Measurements from ENCODE around the gene DNASE1L3.
A peak's percentile ranks its signal among the peaks of the same experiment; 100 is the strongest.
"Not testable (repeated sequence)": the region's sequence is repeated elsewhere in the genome, so short reads cannot be mapped to it uniquely, and the experiment has no call there.

DNASE1L3 gene, protein sequence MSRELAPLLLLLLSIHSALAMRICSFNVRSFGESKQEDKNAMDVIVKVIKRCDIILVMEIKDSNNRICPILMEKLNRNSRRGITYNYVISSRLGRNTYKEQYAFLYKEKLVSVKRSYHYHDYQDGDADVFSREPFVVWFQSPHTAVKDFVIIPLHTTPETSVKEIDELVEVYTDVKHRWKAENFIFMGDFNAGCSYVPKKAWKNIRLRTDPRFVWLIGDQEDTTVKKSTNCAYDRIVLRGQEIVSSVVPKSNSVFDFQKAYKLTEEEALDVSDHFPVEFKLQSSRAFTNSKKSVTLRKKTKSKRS

DNA sequence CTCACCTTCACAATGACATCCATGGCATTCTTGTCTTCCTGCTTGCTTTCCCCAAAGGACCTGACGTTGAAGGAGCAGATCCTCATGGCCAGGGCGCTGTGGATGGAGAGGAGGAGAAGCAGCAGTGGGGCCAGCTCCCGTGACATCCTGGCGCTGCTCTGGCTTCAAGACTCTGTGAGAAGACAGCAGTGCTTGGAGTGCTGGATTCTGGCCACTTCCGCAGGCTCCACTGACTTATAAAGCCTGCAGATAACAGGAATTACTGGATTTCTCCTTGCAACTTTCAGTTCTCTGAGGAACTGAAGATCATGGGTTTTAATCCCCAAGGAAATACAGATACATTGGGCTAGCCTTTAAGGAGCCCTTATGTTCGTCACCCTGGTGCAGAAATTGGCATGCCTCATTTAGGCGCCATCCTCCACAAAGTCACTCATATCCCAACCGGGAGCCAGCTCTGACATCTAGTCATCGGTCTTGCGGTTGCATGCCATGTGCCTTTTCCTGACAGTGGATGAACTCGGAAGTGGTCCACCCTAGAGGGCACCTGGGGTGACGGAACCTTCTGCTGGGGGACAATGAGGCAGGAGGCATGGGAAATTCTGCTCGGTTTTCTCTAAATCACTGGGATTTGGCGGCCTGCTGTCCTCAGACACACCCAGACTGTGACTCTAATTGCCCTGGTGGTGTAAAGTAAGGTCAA is at the start of gene DNASE1L3:
Gene DNASE1L3 (minus strand): TSS at position 212 of the 700 bp plus-strand sequence. CDS start 66 bp downstream, at position 146.
- no peak for DNase-seq

DNA sequence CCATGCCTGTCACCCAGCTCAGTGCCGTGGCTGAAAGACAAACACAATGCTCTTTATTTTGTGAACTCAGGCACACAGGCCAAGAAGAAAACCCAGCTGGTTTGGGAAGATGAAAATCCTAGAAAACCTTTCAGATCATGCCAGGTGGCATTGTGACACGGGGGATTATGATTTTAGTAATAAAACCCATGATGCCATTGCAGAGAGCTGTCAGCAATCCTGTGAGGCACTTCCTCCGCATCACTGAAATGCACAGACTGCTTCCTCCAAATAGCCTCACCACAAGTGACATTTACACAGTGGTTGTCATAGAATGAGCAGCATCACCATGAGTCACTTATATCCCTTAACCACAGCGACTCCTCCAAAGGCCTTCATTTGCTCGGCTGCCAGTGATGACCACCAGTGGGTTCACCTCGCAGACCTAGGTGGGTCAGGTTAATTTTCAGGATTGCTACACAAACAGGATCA is 49.5 kb upstream of the DNASE1L3 start:
- DNase-seq, result peak; percentile 33

DNA sequence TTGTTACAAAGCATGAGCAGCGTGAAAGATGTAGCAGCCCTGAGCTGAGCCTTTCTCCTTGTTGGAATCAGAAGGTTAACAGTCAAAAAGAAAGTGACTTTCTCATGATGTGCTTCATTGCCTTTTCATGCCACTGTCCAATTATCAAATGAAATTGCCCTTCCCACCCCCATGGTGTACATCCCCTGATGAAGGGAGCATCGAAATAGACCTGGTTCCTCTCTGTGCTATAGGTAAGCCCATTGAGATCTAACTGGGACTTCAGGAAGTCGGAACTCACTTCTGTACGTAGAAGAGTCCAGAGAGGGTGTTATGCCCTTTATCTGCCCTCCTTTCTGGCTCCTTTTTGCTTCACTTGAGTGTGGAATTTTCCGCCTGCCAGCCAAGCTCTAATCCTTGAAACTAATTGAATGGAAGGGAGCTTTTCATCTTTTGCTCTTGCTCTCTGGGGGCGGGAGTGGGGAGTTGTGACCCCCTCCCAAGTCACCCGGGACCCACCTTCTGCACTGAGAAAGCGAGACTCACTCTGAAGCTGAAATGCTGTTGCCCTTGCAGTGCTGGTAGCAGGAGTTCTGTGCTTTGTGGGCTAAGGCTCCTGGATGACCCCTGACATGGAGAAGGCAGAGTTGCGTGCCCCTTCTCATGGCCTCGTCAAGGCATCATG is 47.8 kb upstream of the DNASE1L3 start:
- DNase-seq, result no peak

DNA sequence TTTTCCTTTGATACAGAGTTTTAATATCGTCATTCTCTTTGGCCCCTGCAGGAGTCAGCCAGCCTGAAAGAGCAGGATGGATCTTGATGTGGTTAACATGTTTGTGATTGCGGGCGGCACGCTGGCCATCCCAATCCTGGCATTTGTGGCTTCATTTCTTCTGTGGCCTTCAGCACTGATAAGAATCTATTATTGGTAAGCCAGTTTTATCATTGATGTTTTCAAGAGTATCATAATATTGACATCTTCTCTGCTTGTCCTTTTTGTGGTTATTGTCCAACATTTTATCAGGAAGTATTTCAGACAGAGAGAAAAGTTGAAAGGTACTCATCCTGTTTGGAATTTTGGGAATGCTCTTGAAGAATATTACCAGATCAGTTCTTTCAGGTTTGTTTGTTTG is 45.7 kb upstream of the DNASE1L3 start:
- DNase-seq, result no peak

DNA sequence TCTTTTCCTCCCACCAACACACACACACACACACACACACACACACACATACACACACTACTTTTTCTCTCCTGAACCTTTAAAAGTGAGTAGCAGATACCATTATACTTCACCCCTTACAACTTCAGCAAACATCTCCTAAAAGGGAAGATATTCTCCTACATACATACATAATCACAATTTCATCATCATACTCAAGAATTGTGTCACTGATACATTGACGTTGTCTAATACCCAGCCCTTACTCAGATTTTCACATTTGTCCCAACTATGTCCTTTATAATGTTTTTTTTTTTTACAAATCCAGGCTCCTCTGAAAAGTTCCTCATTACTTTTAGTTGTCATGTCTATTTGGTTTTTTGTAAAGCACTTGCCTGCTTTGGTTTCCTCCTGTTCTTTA is 45.3 kb upstream of the DNASE1L3 start:
- no peak for DNase-seq

DNA sequence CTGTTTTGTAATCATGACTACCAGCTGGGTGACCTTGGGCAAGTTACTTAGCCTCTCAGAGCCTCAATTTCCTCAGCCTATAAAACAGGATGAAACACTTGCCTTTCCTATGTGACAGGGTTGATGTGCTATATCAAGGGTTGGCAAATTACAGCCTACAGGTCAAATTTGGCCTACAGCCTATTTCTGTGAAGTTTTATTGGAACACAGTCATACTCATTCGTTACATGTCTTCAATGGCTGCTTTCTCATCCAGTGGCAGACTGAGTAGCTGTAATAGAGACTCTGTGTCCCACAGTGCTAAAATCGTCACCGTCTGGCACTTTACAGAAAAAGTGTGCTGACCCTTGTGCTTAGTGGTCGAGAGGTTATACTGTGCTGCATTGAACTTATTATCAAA is 43.4 kb upstream of the DNASE1L3 start:
- no peak for DNase-seq

DNA sequence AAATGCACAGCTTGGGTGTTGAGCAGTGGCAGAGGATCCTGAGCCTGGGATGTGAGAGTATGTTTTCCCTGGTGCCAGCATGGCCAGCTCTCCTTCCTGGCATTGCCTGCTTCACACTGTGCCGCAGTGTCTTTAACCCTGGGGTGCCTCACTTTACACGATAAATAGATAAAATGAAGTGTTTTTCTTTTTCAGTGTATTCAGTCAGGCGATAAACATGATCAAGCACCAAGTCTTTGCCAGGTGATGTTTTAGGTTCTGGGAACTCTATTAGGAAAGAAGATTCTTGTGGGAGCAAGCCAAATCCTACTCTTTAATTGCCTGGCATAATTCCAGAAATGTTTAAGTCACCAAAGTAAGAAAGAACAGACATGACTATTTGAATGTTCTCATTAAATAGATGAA is 40.9 kb upstream of the DNASE1L3 start:
- no peak for DNase-seq

DNA sequence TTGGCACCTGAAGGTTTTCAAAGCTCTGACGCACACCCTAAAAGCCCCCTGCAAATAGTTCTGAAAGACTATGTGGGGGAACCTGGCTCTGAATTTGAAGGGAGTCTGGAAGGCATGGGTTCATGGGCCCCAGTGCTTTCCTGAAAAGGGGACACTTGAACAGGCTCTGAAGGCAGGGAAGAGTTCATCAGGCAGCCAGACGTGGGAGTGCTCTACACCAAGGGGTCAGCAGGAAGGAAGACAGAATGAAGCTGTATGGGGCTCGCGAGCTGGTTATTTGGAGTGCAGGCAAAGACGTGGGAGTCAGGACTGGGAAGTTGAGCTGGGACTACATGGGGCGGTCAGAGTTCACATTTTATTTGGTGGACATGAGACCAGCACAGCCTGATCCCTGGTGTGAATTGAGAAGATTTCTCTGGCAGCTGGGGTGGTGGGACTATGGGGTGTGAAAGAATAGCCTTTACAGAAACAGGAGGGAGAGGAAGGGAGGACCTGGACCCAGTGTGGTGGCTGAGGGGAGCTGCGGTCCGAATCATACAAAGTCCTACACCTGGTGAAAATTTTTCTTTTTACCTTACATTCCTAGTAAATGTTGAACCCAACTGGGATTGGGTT is 39.4 kb upstream of the DNASE1L3 start:
- DNase-seq, result no peak

DNA sequence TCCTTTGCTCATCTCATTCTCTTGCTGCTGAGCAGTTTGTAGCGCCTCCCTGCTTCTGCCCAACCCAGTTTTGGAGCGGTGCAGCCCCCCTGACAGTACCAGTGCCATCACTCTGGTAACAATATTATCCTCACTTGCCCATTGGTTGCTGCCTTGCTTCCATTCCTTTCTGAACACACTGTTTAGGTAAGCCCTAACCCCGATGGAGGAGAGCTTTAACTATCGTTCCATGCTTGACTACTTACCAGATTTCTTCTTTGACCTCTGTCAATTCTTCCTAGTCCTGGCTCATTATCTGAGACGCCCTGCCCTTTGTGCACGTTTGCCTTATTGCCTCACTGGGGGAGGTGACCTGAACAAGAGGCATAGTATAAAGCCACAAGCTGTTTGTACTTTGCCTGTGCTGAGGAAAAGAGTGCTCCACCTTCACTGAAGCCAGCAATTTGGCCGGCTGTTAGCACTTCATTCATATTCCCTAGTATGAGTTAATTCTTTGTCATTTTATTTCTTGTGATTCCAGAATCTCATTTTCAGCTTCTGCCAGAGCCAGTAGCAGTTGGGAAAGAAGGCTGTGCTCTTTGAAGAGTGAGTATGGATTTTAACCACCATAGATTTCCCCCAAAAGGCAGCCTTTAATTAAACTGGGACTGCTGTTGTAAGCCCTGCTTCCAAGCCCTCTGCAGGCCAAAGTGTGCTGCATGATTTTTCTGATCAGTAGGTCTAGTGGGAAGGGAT is 38.8 kb upstream of the DNASE1L3 start:
- no peak for DNase-seq

DNA sequence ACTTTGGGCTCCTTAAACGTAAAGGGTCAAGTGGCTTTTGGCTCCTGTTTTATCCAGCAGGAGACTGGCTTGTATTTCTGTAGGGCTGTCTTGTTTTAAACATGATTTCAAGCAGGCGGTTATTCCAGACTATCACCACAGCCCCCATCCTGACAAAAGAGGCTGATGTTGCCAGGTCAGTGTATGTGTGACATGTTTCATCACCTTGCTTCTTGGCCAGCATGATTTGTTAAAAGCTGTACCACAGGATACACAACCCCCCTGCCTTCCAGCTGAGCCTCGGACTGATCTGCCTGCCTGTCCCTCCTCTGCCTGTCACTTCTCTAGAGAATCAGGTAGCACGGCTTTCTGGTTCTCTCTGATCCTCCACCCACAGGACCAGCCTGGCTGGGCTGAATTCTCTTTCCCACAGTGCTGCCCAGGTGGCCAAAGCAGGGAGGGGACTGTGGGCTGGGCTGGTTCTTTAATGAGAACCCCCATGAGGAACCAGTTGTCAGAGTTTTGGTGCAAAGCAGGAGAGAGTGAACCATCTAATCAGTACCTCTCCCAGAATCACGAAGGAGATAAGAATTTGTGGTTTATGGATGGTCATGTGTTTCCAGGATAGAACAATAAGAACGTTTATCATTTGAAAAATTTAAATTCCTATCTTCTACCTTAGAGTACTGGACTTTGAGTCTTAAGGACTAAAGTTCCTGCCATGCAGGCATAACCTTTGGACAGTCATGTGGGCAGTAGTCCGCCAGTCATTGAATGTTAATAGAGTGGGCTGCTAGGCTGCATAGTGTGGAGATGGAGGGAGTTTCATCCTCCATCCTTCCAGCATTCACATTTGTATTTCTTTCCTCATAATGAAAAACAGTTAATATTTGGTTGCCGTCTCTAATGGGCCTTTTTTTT is 35.6 kb upstream of the DNASE1L3 start:
- DNase-seq, result no peak

DNA sequence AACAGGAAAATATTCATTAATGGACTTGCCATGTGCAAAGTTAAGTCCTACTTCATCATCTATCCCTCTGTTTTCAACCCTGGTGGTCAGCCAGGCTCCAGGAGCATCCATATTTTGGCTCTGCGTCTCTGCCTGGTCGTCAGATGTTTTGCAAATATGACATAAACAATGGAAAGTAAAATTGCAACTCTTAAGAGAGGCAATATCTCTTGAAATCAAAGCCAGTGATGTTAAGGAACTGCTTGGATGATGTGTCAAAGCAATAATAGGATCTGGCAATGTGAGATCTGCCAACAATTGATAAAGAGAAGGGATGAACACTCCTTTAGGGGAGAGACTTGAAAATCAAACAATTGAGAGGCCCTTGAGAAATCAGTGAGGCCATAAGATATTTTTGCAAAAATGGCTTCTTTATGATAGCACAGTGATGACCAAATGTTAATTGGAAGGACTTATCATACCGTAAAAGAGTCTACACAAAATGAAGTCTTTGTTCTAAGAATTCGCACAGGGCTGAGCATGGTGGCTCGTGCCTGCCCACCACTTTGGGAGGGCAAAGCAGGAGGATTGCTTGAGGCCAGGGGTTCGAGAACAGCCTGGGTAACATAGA is 33.3 kb upstream of the DNASE1L3 start:
- no peak for DNase-seq

DNA sequence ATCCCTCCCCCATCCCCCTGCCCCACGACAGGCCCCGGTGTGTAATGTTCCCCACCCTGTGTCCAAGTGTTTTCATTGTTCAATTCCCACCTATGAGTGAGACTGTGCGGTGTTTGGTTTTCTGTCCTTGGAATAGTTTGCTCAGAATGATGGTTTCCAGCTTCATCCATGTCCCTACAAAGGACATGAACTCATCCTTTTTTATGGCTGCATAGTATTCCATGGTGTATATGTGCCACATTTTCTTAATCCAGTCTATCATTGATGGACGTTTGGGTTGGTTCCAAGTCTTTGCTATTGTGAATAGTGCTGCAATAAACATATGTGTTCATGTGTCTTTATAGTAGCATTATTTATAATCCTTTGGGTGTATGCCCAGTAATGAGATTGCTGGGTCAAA is 32.1 kb upstream of the DNASE1L3 start:
- DNase-seq, result not testable (repeated sequence)

DNA sequence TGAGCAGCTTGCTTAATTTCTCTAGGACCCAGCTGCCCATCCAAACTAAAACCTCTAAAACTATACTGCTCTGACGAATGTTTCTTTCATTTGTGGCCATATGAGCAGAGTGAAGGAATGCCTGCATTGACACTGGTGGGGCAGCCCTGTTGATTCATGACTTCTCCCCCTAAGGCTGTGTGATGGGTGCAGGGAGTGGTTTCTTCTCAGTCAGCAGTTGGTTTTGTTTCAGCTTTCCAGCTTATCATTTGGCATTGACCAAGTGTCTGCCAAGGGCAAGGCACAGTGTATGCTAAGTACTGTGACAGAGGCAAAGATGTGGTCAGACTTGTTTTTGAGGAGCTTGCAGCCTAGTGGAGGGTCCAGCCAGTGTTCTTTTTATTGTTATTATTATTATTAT is 31.6 kb upstream of the DNASE1L3 start:
- no peak for DNase-seq

DNA sequence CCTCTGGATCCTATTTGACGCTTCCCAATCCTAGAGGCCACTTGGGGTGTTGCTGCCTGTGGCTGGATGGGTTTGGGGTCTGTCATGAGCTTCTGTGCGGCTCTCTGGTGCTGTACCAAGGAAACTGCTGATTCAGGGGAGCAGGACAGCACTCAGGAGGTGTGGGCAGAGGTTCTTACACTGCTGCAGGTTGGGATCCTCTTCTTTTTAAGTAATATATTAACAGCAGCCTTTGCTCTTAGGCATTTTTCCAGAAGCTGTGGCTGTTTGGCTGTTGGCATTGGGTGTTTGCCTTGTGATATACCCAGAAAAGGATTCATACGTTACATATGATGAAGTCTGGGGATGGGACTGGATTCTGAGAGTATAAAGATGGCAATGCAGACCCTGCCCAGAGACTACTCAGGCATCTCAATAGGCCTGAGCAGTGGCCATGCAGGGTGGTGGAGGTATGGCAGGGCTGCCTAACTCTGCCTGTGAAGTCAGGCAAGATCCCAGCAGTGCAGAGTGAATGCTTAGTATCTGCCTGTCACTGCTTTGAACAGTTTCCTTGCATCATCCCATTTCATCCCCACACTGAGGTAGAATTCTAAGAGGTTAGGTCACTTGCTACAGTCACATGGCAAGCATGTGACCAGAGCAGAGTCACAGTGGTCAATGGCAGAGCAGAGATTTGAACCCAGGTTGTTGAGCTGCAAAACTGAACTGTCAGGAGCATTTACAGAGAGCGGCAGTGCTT is 30.7 kb upstream of the DNASE1L3 start:
- DNase-seq, result no peak

DNA sequence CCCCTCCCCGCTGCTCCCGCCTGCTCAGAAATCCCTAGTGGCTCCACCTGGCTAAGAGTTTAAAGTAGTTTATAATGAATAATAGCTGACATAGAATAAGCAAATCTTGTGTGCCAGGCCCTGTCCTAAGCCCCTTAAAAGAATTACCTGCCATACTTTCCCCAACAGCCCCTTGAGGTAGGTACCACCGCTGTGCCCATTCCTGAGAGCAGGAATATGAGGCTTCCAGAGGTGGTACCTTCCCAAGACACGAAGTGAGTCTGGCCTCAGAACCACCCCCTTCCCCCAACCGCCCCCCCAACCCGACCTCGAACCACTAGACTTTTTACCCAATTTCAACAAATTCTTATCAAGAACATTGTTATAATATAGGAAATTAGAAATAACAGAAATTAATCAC is 28.1 kb upstream of the DNASE1L3 start:
- no peak for DNase-seq

DNA sequence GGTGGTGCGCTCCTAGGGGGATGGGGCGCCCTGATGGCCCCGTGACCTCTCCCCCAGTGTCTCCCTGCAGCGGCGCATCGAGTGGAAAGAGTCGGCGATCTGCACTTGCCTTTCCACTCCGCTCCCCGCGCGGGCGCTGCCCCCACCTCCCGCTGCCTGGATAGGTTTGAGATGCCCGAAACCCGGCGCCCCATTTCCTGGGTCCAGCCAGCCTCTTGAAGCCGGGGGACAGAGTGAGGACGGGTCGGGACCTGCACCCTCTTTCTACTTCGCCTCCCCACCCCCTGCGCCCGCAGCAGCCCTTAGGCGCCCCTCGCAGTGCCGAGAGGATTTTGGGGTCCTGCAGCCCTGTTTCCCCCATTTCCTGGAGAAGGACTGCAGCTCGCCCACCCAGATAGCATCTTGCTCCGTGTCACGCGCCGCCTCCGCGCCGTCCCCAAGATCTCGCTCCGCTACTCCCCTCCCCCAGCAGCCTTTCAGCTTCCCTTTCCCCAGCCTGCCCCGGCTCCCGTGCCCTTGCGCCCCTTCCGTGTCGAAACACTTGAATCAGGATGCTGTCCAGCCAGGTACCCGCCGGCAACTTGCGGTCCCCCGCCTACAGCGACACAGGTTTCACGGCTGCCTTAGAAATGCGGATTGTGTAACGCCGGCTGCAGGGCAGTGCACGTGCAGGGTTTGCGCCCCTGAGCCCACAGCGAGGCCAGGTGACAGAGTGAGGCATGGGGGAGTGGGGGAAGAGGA is 27.3 kb upstream of the DNASE1L3 start:
- no peak for DNase-seq

DNA sequence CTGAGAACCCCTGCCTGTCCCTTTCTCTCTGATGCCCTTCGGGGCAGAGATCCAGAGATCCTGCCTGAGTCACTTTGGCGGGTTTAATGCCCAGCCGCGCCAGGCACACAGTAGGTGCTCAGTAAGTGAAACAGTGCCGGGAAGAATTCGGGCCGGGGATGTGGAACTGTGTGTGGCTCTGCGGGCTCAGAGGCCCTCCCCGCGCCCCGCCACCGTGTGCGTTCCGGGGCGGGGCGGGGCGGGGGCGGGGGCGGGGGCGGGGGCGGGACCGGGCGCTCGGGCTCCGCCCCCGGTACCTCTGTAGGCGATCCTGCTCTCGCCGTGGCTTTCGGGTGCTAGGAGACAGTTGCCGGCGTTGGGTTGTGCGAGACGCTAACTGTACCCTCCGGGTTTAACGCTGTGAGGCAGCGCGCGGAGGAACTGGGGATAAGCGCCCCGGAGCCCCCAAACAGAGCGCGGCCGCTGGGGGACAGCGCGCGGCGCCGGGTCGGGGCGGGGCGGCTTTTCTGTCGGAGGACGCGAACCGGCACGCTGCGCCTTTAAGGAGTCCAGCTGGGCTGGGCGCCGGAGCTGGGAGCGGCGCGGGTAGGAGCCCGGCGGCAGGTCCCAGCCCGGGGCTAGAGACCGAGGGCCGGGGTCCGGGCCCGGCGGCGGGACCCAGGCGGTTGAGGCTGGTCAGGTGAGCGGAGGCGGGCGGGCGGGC is 26.6 kb upstream of the DNASE1L3 start, which contains the start of gene ABHD6:
Gene ABHD6 (plus strand): TSS at position 555 of the 703 bp plus-strand sequence. CDS start 18,795 bp downstream, outside the sequence.
- no peak for DNase-seq

DNA sequence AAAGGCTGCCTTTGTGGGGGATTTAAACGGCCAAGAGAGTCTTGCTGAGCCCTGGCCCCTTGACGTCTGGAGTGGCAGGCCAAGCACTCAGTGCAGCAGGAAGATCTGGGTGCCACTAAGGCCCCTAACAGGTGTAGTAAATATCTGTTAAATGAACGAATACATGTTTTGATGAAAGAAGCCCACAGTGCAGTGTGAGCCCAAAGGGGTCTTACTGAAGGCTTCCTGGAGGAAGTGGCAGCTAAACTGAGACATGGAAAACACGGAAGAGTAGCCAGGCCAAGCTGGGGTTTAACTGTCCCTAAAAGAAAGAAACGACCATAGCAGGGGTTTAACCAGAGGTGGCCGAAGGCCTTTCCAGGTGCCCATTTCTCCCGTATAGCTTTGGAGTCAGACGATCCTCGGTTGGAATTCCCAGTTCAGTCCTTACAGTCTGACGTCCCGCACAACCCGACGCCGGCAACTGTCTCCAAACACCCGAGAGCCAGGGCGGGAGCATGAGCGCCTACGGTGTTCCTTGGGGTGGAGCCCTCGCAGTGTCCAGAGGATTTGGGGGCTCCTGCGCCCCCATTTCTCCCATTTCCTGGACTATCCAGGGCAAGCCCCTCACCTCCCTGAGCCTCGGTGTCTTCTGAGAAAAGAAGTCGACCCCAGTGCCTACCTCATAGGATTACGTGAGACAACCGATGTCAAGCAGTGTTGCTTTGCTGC is 25.9 kb upstream of the DNASE1L3 start:
- no peak for DNase-seq

Data from amniotic stem cell (primary cell).